NB4 (cell line): ENCODE measurements around the gene CCDC68.

Source experiments
- POLR2A ChIP-seq: IDR thresholded peaks from 2 replicates; pipeline ENCODE4 v1.6.1; 2011; ENCODE audit warnings: mild to moderate bottlenecking; ENCODE audit not compliant: insufficient read length; ENCODE audit errors: extremely low read depth
- TF ChIP-seq, protein P1 (sequence below): IDR thresholded peaks from 2 replicates; pipeline ENCODE4 v1.6.1; 2011; ENCODE audit warnings: low read depth, low read length

DNA sequence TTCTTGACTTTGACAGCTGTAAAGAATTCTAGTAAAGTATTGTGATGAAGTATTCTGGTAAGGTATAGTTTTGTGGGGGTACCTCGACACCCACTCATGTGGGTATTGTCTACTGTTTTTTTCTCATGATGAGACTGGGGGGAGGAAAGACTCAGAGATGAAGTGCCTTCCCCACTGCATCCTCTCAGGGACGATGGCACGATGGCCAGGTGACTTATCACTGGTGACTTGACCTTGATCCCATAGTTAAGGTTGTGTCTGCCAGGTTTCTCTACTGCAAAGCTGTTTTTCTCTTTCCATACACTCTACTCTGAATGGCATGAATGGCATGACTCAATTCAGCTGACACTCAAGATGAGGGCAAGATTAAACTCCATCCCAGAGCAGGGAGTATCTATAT is 936 bp upstream of the CCDC68 start:
- no peak for TF ChIP-seq POLR2A
- TF ChIP-seq, protein P1, sequence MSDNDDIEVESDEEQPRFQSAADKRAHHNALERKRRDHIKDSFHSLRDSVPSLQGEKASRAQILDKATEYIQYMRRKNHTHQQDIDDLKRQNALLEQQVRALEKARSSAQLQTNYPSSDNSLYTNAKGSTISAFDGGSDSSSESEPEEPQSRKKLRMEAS = no peak
